Activated naive CD8-positive, alpha-beta T cell treated with anti-CD3 and anti-CD28 coated beads, Interleukin-2, amount 10 ng/mL, durations not matched to agents 7 days and 5 days (primary cell): ENCODE data around the gene ESD. TPM values are rescaled to one million over a fixed set of nuclear protein-coding genes. Genes with fewer than 3 reads are reported as not detected.

Experiments used
- ATAC-seq: fragments of 150-1000 bp; cut with Tn5 transposase; one replicate; pipeline ENCODE4 v1.10.0; 2021; ENCODE audit warnings: low read depth, moderate library complexity
- POLR2A ChIA-PET: fragments of 350-600 bp; sonication (Branson Sonifier 250); formaldehyde crosslinking; loops from one replicate; lab custom pipeline; 2021; ENCODE audit warnings: antibody characterized with exemption; lab: Charles Lee
- DNase-seq: peaks from one replicate; pipeline ENCODE4 v3.0.0; 2021
- H3K27ac Mint-ChIP-seq: one replicate; pipeline ENCODE4 v1.8.0; 2022; ENCODE audit warnings: mild to moderate bottlenecking, mixed read lengths
- H3K27me3 Mint-ChIP-seq: one replicate; pipeline ENCODE4 v1.8.0; 2022; ENCODE audit warnings: mild to moderate bottlenecking, moderate library complexity, mixed read lengths
- H3K36me3 Mint-ChIP-seq: one replicate; pipeline ENCODE4 v1.8.0; 2021; ENCODE audit warnings: mild to moderate bottlenecking, mixed read lengths
- H3K4me1 Mint-ChIP-seq: one replicate; pipeline ENCODE4 v1.8.0; 2021; ENCODE audit warnings: mixed read lengths
- H3K4me3 Mint-ChIP-seq: one replicate; pipeline ENCODE4 v1.8.0; 2022; ENCODE audit warnings: mild to moderate bottlenecking, moderate library complexity, mixed read lengths
- H3K9me3 Mint-ChIP-seq: one replicate; pipeline ENCODE4 v1.8.0; 2021; ENCODE audit warnings: mixed read lengths
- total RNA-seq, 2 experiments: library from RNA; stranded (reverse); gene quantifications; one replicate each; pipeline ENCODE4 v1.2.3, GENCODE V29; 2021

ESD gene
- total RNA-seq, 2 experiments from 2014 or later: 84.7 to 96.9 TPM

GRCh38 chr13:46749951-46750350 is 47.0 kb downstream of the ESD start:
- no peaks in the 10 kb centered on the region for H3K9me3 Mint-ChIP-seq
- H3K36me3 Mint-ChIP-seq: peaks cover 44% of the 10 kb centered on the region
- POLR2A ChIA-PET: no interaction called here
- H3K4me3 Mint-ChIP-seq: no peak overlapping the region
- peaks cover 37% of the 10 kb centered on the region for H3K4me1 Mint-ChIP-seq
- ATAC-seq: no peak
- no peaks in the 10 kb centered on the region for H3K27me3 Mint-ChIP-seq
- DNase-seq: no peak
- H3K27ac Mint-ChIP-seq: no peak overlapping the region

GRCh38 chr13:46748300-46748699 is 48.7 kb downstream of the ESD start:
- POLR2A ChIA-PET: no interaction called here
- no peak overlapping the region for H3K4me3 Mint-ChIP-seq
- ATAC-seq: no peak
- DNase-seq: no peak
- H3K27me3 Mint-ChIP-seq: no peaks in the 10 kb centered on the region
- no peak overlapping the region for H3K27ac Mint-ChIP-seq
- H3K9me3 Mint-ChIP-seq: no peaks in the 10 kb centered on the region
- peaks cover 45% of the 10 kb centered on the region for H3K36me3 Mint-ChIP-seq
- H3K4me1 Mint-ChIP-seq: peaks cover 24% of the 10 kb centered on the region

- DNase-seq (no peak), ATAC-seq (no peak)
- Mint-ChIP-seq H3K36me3 (peaks cover 47% of the 10 kb centered on the region), H3K4me1 (peaks cover 19% of the 10 kb centered on the region), H3K27me3 (no peaks in the 10 kb centered on the region), H3K4me3 (no peak overlapping the region), H3K9me3 (no peaks in the 10 kb centered on the region), H3K27ac (no peak overlapping the region)
- POLR2A ChIA-PET: no interaction called here
Observed at GRCh38 chr13:46747031-46747820, 49.7 kb downstream of the ESD start.

GRCh38 chr13:46745706-46746105 is 51.3 kb downstream of the ESD start:
- H3K27me3 Mint-ChIP-seq: no peaks in the 10 kb centered on the region
- H3K9me3 Mint-ChIP-seq: no peaks in the 10 kb centered on the region
- H3K4me1 Mint-ChIP-seq: peaks cover 6% of the 10 kb centered on the region
- H3K27ac Mint-ChIP-seq: no peak overlapping the region
- H3K36me3 Mint-ChIP-seq: peaks cover 43% of the 10 kb centered on the region
- POLR2A ChIA-PET: no interaction called here
- no peak for DNase-seq
- ATAC-seq: no peak
- no peak overlapping the region for H3K4me3 Mint-ChIP-seq

- POLR2A ChIA-PET: no interaction called here
- no peak overlapping the region for H3K27ac Mint-ChIP-seq
Observed at GRCh38 chr13:46745062-46745461, 51.9 kb downstream of the ESD start.

GRCh38 chr13:46743191-46743590 is 53.8 kb downstream of the ESD start:
- H3K9me3 Mint-ChIP-seq: no peaks in the 10 kb centered on the region
- H3K4me3 Mint-ChIP-seq: no peak overlapping the region
- peaks cover 30% of the 10 kb centered on the region for H3K36me3 Mint-ChIP-seq
- ATAC-seq (no peak), DNase-seq (no peak)
- H3K4me1 Mint-ChIP-seq: no peaks in the 10 kb centered on the region
- POLR2A ChIA-PET: no interaction called here
- no peak overlapping the region for H3K27ac Mint-ChIP-seq
- H3K27me3 Mint-ChIP-seq: no peaks in the 10 kb centered on the region

More at GRCh38 chr13:46745062-46745461, 51.9 kb downstream of the ESD start:
- Mint-ChIP-seq H3K4me1 (no peaks in the 10 kb centered on the region), H3K27me3 (no peaks in the 10 kb centered on the region), H3K9me3 (no peaks in the 10 kb centered on the region), H3K4me3 (no peak overlapping the region), H3K36me3 (peaks cover 38% of the 10 kb centered on the region)
- DNase-seq (no peak), ATAC-seq (no peak)

GRCh38 chr13:46739447-46740098 is 57.4 kb downstream of the ESD start:
- Mint-ChIP-seq H3K4me1 (peaks cover 2% of the 10 kb centered on the region), H3K36me3 (peaks cover 16% of the 10 kb centered on the region), H3K27me3 (no peaks in the 10 kb centered on the region), H3K27ac (no peak overlapping the region), H3K4me3 (no peak overlapping the region), H3K9me3 (no peaks in the 10 kb centered on the region)
- ATAC-seq (no peak), DNase-seq (no peak)
- POLR2A ChIA-PET: no interaction called here

GRCh38 chr13:46738766-46739165 is 58.2 kb downstream of the ESD start:
- no peaks in the 10 kb centered on the region for H3K9me3 Mint-ChIP-seq
- peaks cover 2% of the 10 kb centered on the region for H3K4me1 Mint-ChIP-seq
- H3K36me3 Mint-ChIP-seq: peaks cover 15% of the 10 kb centered on the region
- POLR2A ChIA-PET: no interaction called here
- DNase-seq (no peak), ATAC-seq (no peak)
- H3K27me3 Mint-ChIP-seq: no peaks in the 10 kb centered on the region
- H3K4me3 Mint-ChIP-seq: no peak overlapping the region
- H3K27ac Mint-ChIP-seq: no peak overlapping the region

- Mint-ChIP-seq H3K4me1 (peaks cover 2% of the 10 kb centered on the region), H3K27me3 (no peaks in the 10 kb centered on the region), H3K27ac (no peak overlapping the region), H3K36me3 (peaks cover 15% of the 10 kb centered on the region), H3K4me3 (no peak overlapping the region), H3K9me3 (no peaks in the 10 kb centered on the region)
- DNase-seq (no peak), ATAC-seq (no peak)
- POLR2A ChIA-PET: no interaction called here
Observed at GRCh38 chr13:46738055-46738454, 58.9 kb downstream of the ESD start.

GRCh38 chr13:46736541-46737310 is 60.2 kb downstream of the ESD start:
- H3K36me3 Mint-ChIP-seq: peaks cover 11% of the 10 kb centered on the region
- no peak for DNase-seq
- H3K27me3 Mint-ChIP-seq: no peaks in the 10 kb centered on the region
- H3K4me3 Mint-ChIP-seq: no peak overlapping the region
- no peak overlapping the region for H3K27ac Mint-ChIP-seq
- H3K9me3 Mint-ChIP-seq: no peaks in the 10 kb centered on the region
- no peak for ATAC-seq
- peaks cover 2% of the 10 kb centered on the region for H3K4me1 Mint-ChIP-seq
- POLR2A ChIA-PET: no interaction called here

- H3K27ac Mint-ChIP-seq: no peak overlapping the region
- no peak for ATAC-seq
- H3K36me3 Mint-ChIP-seq: peaks cover 11% of the 10 kb centered on the region
- DNase-seq: no peak
- no peaks in the 10 kb centered on the region for H3K27me3 Mint-ChIP-seq
- no peak overlapping the region for H3K4me3 Mint-ChIP-seq
- H3K4me1 Mint-ChIP-seq: peaks cover 2% of the 10 kb centered on the region
- POLR2A ChIA-PET: no interaction called here
- H3K9me3 Mint-ChIP-seq: no peaks in the 10 kb centered on the region
Observed at GRCh38 chr13:46735425-46735824, 61.5 kb downstream of the ESD start.

- DNase-seq (no peak), ATAC-seq (no peak)
- H3K4me1 Mint-ChIP-seq: peaks cover 10% of the 10 kb centered on the region
- no peak overlapping the region for H3K27ac Mint-ChIP-seq
- no peaks in the 10 kb centered on the region for H3K27me3 Mint-ChIP-seq
- no peaks in the 10 kb centered on the region for H3K9me3 Mint-ChIP-seq
- no peak overlapping the region for H3K4me3 Mint-ChIP-seq
- POLR2A ChIA-PET: no interaction called here
- H3K36me3 Mint-ChIP-seq: peaks cover 32% of the 10 kb centered on the region
Observed at GRCh38 chr13:46731535-46731934, 65.4 kb downstream of the ESD start.

GRCh38 chr13:46728777-46729176 is 68.2 kb downstream of the ESD start:
- ATAC-seq: no peak
- no peak for DNase-seq

More at GRCh38 chr13:46728777-46729176, 68.2 kb downstream of the ESD start:
- Mint-ChIP-seq H3K27ac (no peak overlapping the region), H3K4me1 (peaks cover 24% of the 10 kb centered on the region), H3K36me3 (peaks cover 48% of the 10 kb centered on the region), H3K4me3 (no peak overlapping the region), H3K9me3 (no peaks in the 10 kb centered on the region), H3K27me3 (no peaks in the 10 kb centered on the region)
- POLR2A ChIA-PET: no interaction called here
